ENCODE results near the gene LITAF.

DNA sequence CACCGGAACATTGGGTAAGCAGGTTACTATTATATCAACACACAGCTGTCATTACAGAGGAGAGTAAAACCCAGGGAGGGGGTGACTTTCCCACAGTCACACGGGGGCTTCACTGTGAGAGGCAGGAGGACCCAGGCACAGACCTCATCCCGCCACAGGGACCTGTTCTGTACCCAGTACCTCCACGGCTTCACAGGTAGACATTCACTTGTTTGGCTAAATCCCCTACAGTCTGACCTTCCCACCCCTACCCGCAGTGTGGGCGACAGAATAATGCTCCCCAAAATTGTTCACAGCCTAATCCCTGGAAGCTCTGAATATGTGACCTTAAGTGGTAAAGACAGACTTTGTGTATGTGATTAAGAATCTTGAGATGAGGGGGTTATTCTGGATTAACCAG lies 16.5 kb downstream of the LITAF start:
- TF ChIP-seq CTCF (IDR thresholded peaks at IDR 0.05; ENCODE audit: insufficient read depth, low read length, poor library complexity, severe bottlenecking) (no peak), EZH2phosphoT487 (conservative IDR thresholded peaks at IDR 0.05; ENCODE audit: low read length) (no peak)

Data from SU-DHL-6 (cell line).